ENCODE results near the gene P2RX1. TPM values are rescaled to one million over a fixed set of nuclear protein-coding genes. Genes with fewer than 3 reads are reported as not detected.
"Not testable (repeated sequence)": the region's sequence is repeated elsewhere in the genome, so short reads cannot be mapped to it uniquely, and the experiment has no call there.

Gene P2RX1
- total and polyA plus RNA-seq, 12 donors: 0.27 to 2.6 (median 0.49) TPM

- no peaks in the 10 kb centered on the region for H3K9me3 ChIP-seq
- peaks cover 0 to 29% (median 0%) of the 10 kb centered on the region in 9 donors for H3K36me3 ChIP-seq
- no peak overlapping the region for H3K27ac ChIP-seq
- TF ChIP-seq CTCF (IDR thresholded peaks at IDR 0.05): no peak
- 97% methylated on average over 17 of the region's 17 CpGs for WGBS, 2 donors
- no peaks in the 10 kb centered on the region for H3K27me3 ChIP-seq
- ATAC-seq (no peak), DNase-seq (no peak)
- intact Hi-C loops (cut with DNase I): no loop called here
- no peak overlapping the region for H3K4me3 ChIP-seq
- H3K4me1 ChIP-seq: peaks cover 3 to 17% (median 13%) of the 10 kb centered on the region in 9 donors
Measured at GRCh38 chr17:3951003-3951402, 34.7 kb upstream of the P2RX1 start.

- DNase-seq (no peak), ATAC-seq (no peak)
- WGBS, 2 donors: 96 to 97% methylated on average over 12 of the region's 12 CpGs
- no peaks in the 10 kb centered on the region for H3K27me3 ChIP-seq
- H3K4me1 ChIP-seq: peaks cover 3 to 13% (median 11%) of the 10 kb centered on the region in 9 donors
- peaks cover 0 to 33% (median 0%) of the 10 kb centered on the region in 9 donors for H3K36me3 ChIP-seq
- H3K27ac ChIP-seq: no peak overlapping the region
- no peaks in the 10 kb centered on the region for H3K9me3 ChIP-seq
- TF ChIP-seq CTCF (IDR thresholded peaks at IDR 0.05): no peak
- intact Hi-C loops (cut with DNase I): no loop called here
- no peak overlapping the region for H3K4me3 ChIP-seq
Measured at GRCh38 chr17:3950584-3950983, 34.3 kb upstream of the P2RX1 start.

GRCh38 chr17:3949418-3949817 lies 33.2 kb upstream of the P2RX1 start:
- DNase-seq (no peak), ATAC-seq (no peak)
- Histone ChIP-seq H3K4me1 (peaks cover 0 to 8% (median 4%) of the 10 kb centered on the region in 9 donors), H3K4me3 (no peak overlapping the region), H3K36me3 (peaks cover 0 to 41% (median 0%) of the 10 kb centered on the region in 9 donors), H3K9me3 (no peaks in the 10 kb centered on the region), H3K27ac (no peak overlapping the region), H3K27me3 (no peaks in the 10 kb centered on the region)
- TF ChIP-seq CTCF (IDR thresholded peaks at IDR 0.05): no peak
- intact Hi-C loops (cut with DNase I): no loop called here
- WGBS, 2 donors: 85 to 88% methylated on average over 3 of the region's 3 CpGs

GRCh38 chr17:3948551-3948950 lies 32.3 kb upstream of the P2RX1 start:
- 94 to 97% methylated on average over 3 of the region's 3 CpGs for WGBS, 2 donors

GRCh38 chr17:3947318-3947810 lies 31.1 kb upstream of the P2RX1 start:
- TF ChIP-seq CTCF (IDR thresholded peaks at IDR 0.05): no peak
- Histone ChIP-seq H3K9me3 (no peaks in the 10 kb centered on the region), H3K4me1 (peaks cover 0 to 19% (median 11%) of the 10 kb centered on the region in 9 donors), H3K36me3 (peaks cover 0 to 58% (median 0%) of the 10 kb centered on the region in 9 donors), H3K27ac (no peak overlapping the region), H3K27me3 (no peaks in the 10 kb centered on the region), H3K4me3 (no peak overlapping the region)
- WGBS, 2 donors: 96% methylated on average over 43 of the region's 43 CpGs
- intact Hi-C loops (cut with DNase I): no loop called here
- ATAC-seq (no peak), DNase-seq (no peak)

More at GRCh38 chr17:3948551-3948950, 32.3 kb upstream of the P2RX1 start:
- H3K4me1 ChIP-seq: peaks cover 0 to 16% (median 10%) of the 10 kb centered on the region in 9 donors
- H3K27ac ChIP-seq; H3K9me3 ChIP-seq; H3K27me3 ChIP-seq; intact Hi-C loops (cut with DNase I); H3K4me3 ChIP-seq; ATAC-seq; DNase-seq: not testable (repeated sequence)
- peaks cover 0 to 48% (median 0%) of the 10 kb centered on the region in 9 donors for H3K36me3 ChIP-seq
